Fibroblast of lung (primary cell): ENCODE data around the gene CCDC82. TPM values are rescaled to one million over a fixed set of nuclear protein-coding genes. Genes with fewer than 3 reads are reported as not detected.

ENCODE experiments used
- DNase-seq, 2 donors: peaks; one replicate each; pipeline versions ENCODE4 v3.0.0 to v3.0.0-alpha.2; 2010; ENCODE audit warnings: low read depth in 2 of 2
- H2AFZ ChIP-seq: 2 replicates; pipeline ENCODE4 v1.5.1; 2012; ENCODE audit warnings: low read length, control low read depth, inconsistent platforms
- H3K27ac ChIP-seq: 2 replicates; pipeline ENCODE4 v1.5.1; 2011; ENCODE audit warnings: low read length, control low read depth; ENCODE audit not compliant: insufficient read depth
- H3K27me3 ChIP-seq: 2 replicates; pipeline ENCODE4 v1.5.1; 2011; ENCODE audit warnings: mild to moderate bottlenecking, low read length; ENCODE audit not compliant: control insufficient read depth, insufficient read depth
- H3K36me3 ChIP-seq: 2 replicates; pipeline ENCODE4 v1.5.1; 2011; ENCODE audit warnings: low read length; ENCODE audit not compliant: control insufficient read depth, insufficient read depth
- H3K4me1 ChIP-seq: 2 replicates; pipeline ENCODE4 v1.5.1; 2011; ENCODE audit warnings: low read length; ENCODE audit not compliant: control insufficient read depth, insufficient read depth; ENCODE audit errors: extremely low read depth
- H3K4me2 ChIP-seq: 2 replicates; pipeline ENCODE4 v1.5.1; 2011; ENCODE audit warnings: low read length, control low read depth; ENCODE audit not compliant: insufficient read depth; ENCODE audit errors: extremely low read depth
- H3K4me3 ChIP-seq, 4 experiments: fragments of 200-600 bp in 1 of 4; sonication (generic) in 1 of 4; replicated peaks in 1 of 4; 2 replicates each; pipeline ENCODE4 v1.5.1; 2011 to 2016; ENCODE audit warnings: low read length in 4 of 4, low read depth in 3 of 4, mild to moderate bottlenecking in 3 of 4, control low read depth in 2 of 4, inconsistent platforms in 1 of 4, mixed read lengths in 1 of 4; ENCODE audit not compliant: insufficient read depth in 1 of 4; ENCODE audit errors: control extremely low read depth in 1 of 4
- H3K79me2 ChIP-seq: 2 replicates; pipeline ENCODE4 v1.5.1; 2012; ENCODE audit warnings: mild to moderate bottlenecking, low read length, inconsistent platforms; ENCODE audit not compliant: control insufficient read depth, insufficient read depth
- H3K9ac ChIP-seq: 2 replicates; pipeline ENCODE4 v1.5.1; 2011; ENCODE audit warnings: mild to moderate bottlenecking, low read length, control low read depth; ENCODE audit not compliant: insufficient read depth
- H3K9me3 ChIP-seq: 2 replicates; pipeline ENCODE4 v1.5.1; 2012; ENCODE audit warnings: low read depth, low read length; ENCODE audit not compliant: control insufficient read depth, insufficient read depth
- H4K20me1 ChIP-seq: 2 replicates; pipeline ENCODE4 v1.5.1; 2011; ENCODE audit warnings: low read length; ENCODE audit not compliant: control insufficient read depth, insufficient read depth; ENCODE audit errors: extremely low read depth
- CTCF ChIP-seq, 2 donors: IDR thresholded peaks in 1 of 2; conservative IDR thresholded peaks in 1 of 2; 1 replicate in 1 of 2; 2 replicates in 1 of 2; pipeline ENCODE4 v1.5.1; 2011 to 2012; ENCODE audit warnings: low read length in 2 of 2, control low read depth in 1 of 2, inconsistent platforms in 1 of 2, low read depth in 1 of 2, mild to moderate bottlenecking in 1 of 2
- EZH2 ChIP-seq: IDR thresholded peaks from 2 replicates; pipeline ENCODE4 v1.5.1; 2012; ENCODE audit warnings: low read length, control low read depth, mild to moderate bottlenecking; ENCODE audit errors: missing control alignments
- polyA plus RNA-seq, 2 donors: library from polyadenylated mRNA; depleted of rRNA in 1 of 2; stranded (reverse) in 1 of 2; unstranded in 1 of 2; fragments of >200 nt; gene quantifications; 2 replicates each; pipeline ENCODE4 v1.2.1, GENCODE V29; 2011 to 2012; ENCODE audit warnings: missing spikeins in 1 of 2
- total RNA-seq: library from RNA; depleted of rRNA; stranded (reverse); fragments of >200 nt; gene quantifications from 2 replicates; pipeline ENCODE4 v1.2.1, GENCODE V29; 2014

CCDC82 gene
- total and polyA plus RNA-seq, 2 donors (not counting 1 experiment from before 2014, with no cell fraction given) = 14.2 to 19.5 TPM

DNA sequence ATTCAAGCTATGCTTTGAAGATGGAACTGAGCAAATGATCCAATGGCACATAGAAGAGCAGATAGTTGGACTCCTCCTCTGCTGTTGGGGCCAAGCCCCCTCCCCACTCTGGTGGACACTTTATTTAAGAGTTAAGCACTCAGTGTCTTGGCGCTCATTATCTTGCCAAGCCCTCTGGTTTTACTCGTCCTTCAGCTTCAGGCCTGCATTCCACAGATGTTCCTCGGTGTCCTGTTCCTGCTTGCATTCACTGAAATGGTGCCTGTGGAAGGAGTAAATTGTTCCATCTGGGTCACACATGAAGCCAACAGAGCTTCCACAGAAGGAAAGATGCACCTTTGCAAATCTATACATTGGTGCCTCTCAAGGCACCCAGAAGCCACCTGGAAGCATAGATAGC lies 72.8 kb downstream of the CCDC82 start:
- Histone ChIP-seq H4K20me1 (no peaks in the 10 kb centered on the region), H3K4me1 (peaks cover 29% of the 10 kb centered on the region), H3K4me2 (no peak overlapping the region), H3K4me3 (no peak overlapping the region), H3K27ac (no peak overlapping the region), H3K79me2 (peaks cover 68% of the 10 kb centered on the region), H3K36me3 (no peaks in the 10 kb centered on the region), H3K9me3 (no peaks in the 10 kb centered on the region), H2AFZ (no peak overlapping the region), H3K27me3 (no peaks in the 10 kb centered on the region), H3K9ac (no peak overlapping the region)
- TF ChIP-seq CTCF (conservative IDR thresholded peaks at IDR 0.05 in 1 of 2, IDR thresholded peaks at IDR 0.05 in 1 of 2; ENCODE audit: low read depth in 1 of 2, low read length in 2 of 2) (no peak), EZH2 (no peak)
- DNase-seq = no peak

- no peak for DNase-seq
- no peak overlapping the region for H3K4me2 ChIP-seq
- no peak overlapping the region for H3K27ac ChIP-seq
- H3K79me2 ChIP-seq = peaks cover 60% of the 10 kb centered on the region
- H3K27me3 ChIP-seq = no peaks in the 10 kb centered on the region
- no peaks in the 10 kb centered on the region for H3K9me3 ChIP-seq
- H4K20me1 ChIP-seq = no peaks in the 10 kb centered on the region
- H3K4me1 ChIP-seq = peaks cover 29% of the 10 kb centered on the region
- H3K9ac ChIP-seq = no peak overlapping the region
- no peak overlapping the region for H2AFZ ChIP-seq
- TF ChIP-seq CTCF (conservative IDR thresholded peaks at IDR 0.05 in 1 of 2, IDR thresholded peaks at IDR 0.05 in 1 of 2; ENCODE audit: low read depth in 1 of 2, low read length in 2 of 2) = no peak
- TF ChIP-seq EZH2 = no peak
- no peaks in the 10 kb centered on the region for H3K36me3 ChIP-seq
- H3K4me3 ChIP-seq = no peak overlapping the region
Measured at GRCh38 chr11:96315476-96315875, 74.2 kb downstream of the CCDC82 start.

DNA sequence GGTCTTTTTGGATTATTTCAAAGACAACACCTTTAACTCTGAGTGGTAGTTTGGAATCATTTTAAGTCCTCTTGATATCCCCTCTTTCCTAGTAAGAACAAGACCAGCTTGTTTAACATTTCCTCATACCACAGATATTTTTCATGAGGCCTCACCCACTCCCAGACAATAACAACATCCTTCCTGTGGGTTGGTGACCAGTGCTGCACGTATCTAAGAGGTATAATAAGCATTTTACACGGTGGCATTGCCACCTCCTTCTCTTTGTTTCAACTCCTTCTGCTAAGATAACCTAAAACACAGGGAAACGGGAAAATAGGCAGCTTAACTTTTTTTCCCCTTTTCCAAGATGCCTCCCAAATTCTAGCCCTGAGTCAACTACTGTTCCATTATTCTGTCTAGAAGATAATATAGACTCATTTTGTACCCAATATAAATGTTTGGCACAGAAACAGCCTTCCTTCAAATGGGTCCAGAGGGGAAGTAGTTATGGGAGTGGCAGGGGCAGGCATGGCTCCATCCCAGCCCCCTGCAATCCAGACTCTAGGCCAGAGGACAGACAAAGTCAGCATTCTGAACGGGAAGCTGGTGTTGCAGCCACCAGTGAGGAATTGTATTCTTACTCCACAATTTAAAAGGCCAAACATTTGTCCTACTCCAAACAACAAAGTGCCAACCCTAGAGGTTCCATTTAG lies 75.2 kb downstream of the CCDC82 start:
- Histone ChIP-seq H3K4me2 (peak overlapping the region; percentile 28), H3K79me2 (peaks cover 60% of the 10 kb centered on the region), H4K20me1 (no peaks in the 10 kb centered on the region), H3K9ac (no peak overlapping the region), H3K27me3 (no peaks in the 10 kb centered on the region), H2AFZ (no peak overlapping the region), H3K4me3 (no peak overlapping the region), H3K4me1 (peaks cover 34% of the 10 kb centered on the region), H3K27ac (peak overlapping the region; percentile 68), H3K36me3 (no peaks in the 10 kb centered on the region), H3K9me3 (no peaks in the 10 kb centered on the region)
- TF ChIP-seq EZH2 = no peak
- no peak for TF ChIP-seq CTCF (conservative IDR thresholded peaks at IDR 0.05 in 1 of 2, IDR thresholded peaks at IDR 0.05 in 1 of 2; ENCODE audit: low read depth in 1 of 2, low read length in 2 of 2)
- DNase-seq = peak; percentile 29 to 92
